ENCODE data around the gene C11orf97. TPM values are rescaled to one million over a fixed set of nuclear protein-coding genes. Genes with fewer than 3 reads are reported as not detected.

Gene C11orf97
- total and polyA plus RNA-seq, 2 of the 13 experiments (the other 11 are each of a cell fraction or from before 2014, with no cell fraction given), result 0.35 TPM; not detected in 1

DNA sequence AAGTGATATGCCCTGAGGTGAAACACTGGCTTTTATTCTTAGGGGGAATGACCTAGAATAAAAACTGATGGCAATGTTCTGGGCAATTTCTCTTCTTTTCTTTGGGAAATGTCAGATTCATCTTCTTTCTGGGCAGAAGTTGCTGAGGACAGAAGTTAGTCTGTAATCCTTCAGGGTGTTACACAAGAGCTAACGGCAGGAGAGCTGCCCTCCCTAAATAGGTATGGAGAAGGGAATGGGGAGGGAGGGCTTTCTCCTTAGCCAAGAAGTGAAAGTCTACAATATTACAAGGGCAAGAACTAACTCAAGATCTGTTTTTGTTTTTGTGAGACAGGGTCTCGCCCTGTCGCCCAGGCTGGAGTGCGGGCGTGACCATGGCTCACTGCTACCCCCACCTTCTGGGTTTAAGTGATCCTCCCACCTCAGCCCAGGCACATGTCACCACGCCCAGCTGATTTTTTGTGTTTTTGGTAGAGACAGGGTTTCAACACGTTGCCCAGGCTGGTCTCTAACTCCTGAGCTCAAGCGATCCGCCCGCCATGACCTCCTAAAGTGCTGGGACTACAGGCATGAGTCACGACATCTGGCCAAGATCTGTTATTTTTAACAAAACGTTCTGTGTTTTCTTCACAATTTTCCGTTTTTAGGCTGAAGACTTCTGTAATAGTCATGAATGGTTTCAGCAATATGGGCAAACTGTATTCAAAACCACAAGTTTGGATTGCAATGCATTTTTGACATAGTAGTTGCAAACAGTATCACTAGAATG, 62.1 kb downstream of the C11orf97 start:
- POLR2A ChIA-PET, result no interaction called here
- ATAC-seq (no peak), FAIRE-seq (no peak), DNase-seq (ENCODE audit: low spot score) (no peak)
- Histone ChIP-seq H3K27me3 (ENCODE audit: control insufficient read depth in 1 of 2, insufficient read depth in 2 of 2, low read length in 2 of 2) (peaks cover 0 to 10% of the 10 kb centered on the region in 2 experiments; a peak in 3 of 5 replicates), H3K4me1 (ENCODE audit: insufficient read depth, low read length) (no peaks in the 10 kb centered on the region), H3K79me2 (ENCODE audit: insufficient read depth, low read length) (no peaks in the 10 kb centered on the region), H3K4me3 (replicated peaks in 1 of 3; ENCODE audit: insufficient read depth in 1 of 3, low read depth in 2 of 3, low read length in 3 of 3) (no peak overlapping the region), H3K36me3 (replicated peaks in 1 of 2; ENCODE audit: control insufficient read depth in 1 of 2, insufficient read depth in 2 of 2, low read length in 2 of 2) (no peaks in the 10 kb centered on the region), H3K4me2 (ENCODE audit: low read depth, low read length) (no peak overlapping the region), H3K9ac (ENCODE audit: insufficient read depth, low read depth, low read length) (no peak overlapping the region), H4K20me1 (ENCODE audit: insufficient read depth, low read length) (no peaks in the 10 kb centered on the region), H2AFZ (ENCODE audit: low read length) (no peak overlapping the region), H3K9me3 (ENCODE audit: low read length) (no peaks in the 10 kb centered on the region), H3K27ac (ENCODE audit: extremely low read length, insufficient read depth, low read length) (no peak overlapping the region)
- in situ Hi-C loops (cut with HindIII; ENCODE audit: extremely low pct_ligation_motif_present, low pct_unique_long_range_greater_than_20kb) (no loop called here), intact Hi-C loops (cut with micrococcal nuclease; ENCODE audit: unreplicated experiment) (no loop called here)
- CTCF ChIA-PET (ENCODE audit: low intra/inter-chr PET ratio, low total read pairs), result no interaction called here
- 46% methylated on average over 13 of the region's 13 CpGs for WGBS (ENCODE audit: low lambda C conversion rate)
- BruUV-seq (replicated peaks), result no TSS peak
- TF ChIP-seq, protein P1, sequence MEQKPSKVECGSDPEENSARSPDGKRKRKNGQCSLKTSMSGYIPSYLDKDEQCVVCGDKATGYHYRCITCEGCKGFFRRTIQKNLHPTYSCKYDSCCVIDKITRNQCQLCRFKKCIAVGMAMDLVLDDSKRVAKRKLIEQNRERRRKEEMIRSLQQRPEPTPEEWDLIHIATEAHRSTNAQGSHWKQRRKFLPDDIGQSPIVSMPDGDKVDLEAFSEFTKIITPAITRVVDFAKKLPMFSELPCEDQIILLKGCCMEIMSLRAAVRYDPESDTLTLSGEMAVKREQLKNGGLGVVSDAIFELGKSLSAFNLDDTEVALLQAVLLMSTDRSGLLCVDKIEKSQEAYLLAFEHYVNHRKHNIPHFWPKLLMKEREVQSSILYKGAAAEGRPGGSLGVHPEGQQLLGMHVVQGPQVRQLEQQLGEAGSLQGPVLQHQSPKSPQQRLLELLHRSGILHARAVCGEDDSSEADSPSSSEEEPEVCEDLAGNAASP (CRISPR knock-in tag; IDR thresholded peaks at IDR 0.05; ENCODE audit: borderline replicate concordance), result no peak
- TF ChIP-seq, protein P2, sequence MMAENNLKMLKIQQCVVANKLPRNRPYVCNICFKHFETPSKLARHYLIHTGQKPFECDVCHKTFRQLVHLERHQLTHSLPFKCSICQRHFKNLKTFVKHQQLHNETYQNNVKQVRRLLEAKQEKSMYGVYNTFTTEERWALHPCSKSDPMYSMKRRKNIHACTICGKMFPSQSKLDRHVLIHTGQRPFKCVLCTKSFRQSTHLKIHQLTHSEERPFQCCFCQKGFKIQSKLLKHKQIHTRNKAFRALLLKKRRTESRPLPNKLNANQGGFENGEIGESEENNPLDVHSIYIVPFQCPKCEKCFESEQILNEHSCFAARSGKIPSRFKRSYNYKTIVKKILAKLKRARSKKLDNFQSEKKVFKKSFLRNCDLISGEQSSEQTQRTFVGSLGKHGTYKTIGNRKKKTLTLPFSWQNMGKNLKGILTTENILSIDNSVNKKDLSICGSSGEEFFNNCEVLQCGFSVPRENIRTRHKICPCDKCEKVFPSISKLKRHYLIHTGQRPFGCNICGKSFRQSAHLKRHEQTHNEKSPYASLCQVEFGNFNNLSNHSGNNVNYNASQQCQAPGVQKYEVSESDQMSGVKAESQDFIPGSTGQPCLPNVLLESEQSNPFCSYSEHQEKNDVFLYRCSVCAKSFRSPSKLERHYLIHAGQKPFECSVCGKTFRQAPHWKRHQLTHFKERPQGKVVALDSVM (CRISPR knock-in tag; IDR thresholded peaks at IDR 0.05), result no peak
- TF ChIP-seq, protein P3, sequence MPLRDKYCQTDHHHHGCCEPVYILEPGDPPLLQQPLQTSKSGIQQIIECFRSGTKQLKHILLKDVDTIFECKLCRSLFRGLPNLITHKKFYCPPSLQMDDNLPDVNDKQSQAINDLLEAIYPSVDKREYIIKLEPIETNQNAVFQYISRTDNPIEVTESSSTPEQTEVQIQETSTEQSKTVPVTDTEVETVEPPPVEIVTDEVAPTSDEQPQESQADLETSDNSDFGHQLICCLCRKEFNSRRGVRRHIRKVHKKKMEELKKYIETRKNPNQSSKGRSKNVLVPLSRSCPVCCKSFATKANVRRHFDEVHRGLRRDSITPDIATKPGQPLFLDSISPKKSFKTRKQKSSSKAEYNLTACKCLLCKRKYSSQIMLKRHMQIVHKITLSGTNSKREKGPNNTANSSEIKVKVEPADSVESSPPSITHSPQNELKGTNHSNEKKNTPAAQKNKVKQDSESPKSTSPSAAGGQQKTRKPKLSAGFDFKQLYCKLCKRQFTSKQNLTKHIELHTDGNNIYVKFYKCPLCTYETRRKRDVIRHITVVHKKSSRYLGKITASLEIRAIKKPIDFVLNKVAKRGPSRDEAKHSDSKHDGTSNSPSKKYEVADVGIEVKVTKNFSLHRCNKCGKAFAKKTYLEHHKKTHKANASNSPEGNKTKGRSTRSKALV (CRISPR knock-in tag; IDR thresholded peaks at IDR 0.05), result no peak
- TF ChIP-seq ZNF772 (CRISPR knock-in tag; IDR thresholded peaks at IDR 0.05), result no peak
- no peak for TF ChIP-seq SIX1 (CRISPR knock-in tag; IDR thresholded peaks at IDR 0.05; ENCODE audit: borderline replicate concordance)
- no peak for TF ChIP-seq ZNF274 (CRISPR knock-in tag; IDR thresholded peaks at IDR 0.05)

All from HepG2 (cell line).